Peyer's patch (tissue), 4 donors: ENCODE data around the gene ARID1B. TPM values are rescaled to one million over a fixed set of nuclear protein-coding genes. Genes with fewer than 3 reads are reported as not detected.
A peak's percentile ranks its signal among the peaks of the same experiment; 100 is the strongest.

ENCODE experiments used
- DNase-seq, 3 donors: peaks; one replicate each; pipeline ENCODE4 v3.0.0-alpha.2; 2017 to 2019
- H3K27ac ChIP-seq, 4 donors: fragments of 200-600 bp; sonication (generic); one replicate each; pipeline ENCODE4 v1.5.1; 2016 to 2019
- H3K27me3 ChIP-seq, 2 donors: fragments of 200-600 bp; sonication (generic); one replicate each; pipeline ENCODE4 v1.5.1; 2019
- H3K36me3 ChIP-seq, 3 donors: fragments of 200-600 bp; sonication (generic); one replicate each; pipeline ENCODE4 v1.5.1; 2016 to 2019
- H3K4me1 ChIP-seq, 4 donors: fragments of 200-600 bp; sonication (generic); one replicate each; pipeline ENCODE4 v1.5.1; 2016 to 2019
- H3K4me3 ChIP-seq, 4 donors: fragments of 200-600 bp; sonication (generic); 1 replicate in 3 of 4; 2 replicates in 1 of 4; pipeline ENCODE4 v1.5.1; 2016 to 2019; ENCODE audit warnings: mild to moderate bottlenecking in 1 of 4
- H3K9me3 ChIP-seq, 4 donors: fragments of 200-600 bp; sonication (generic); one replicate each; pipeline ENCODE4 v1.5.1; 2016 to 2019; ENCODE audit warnings: mild to moderate bottlenecking in 1 of 4
- POLR2A ChIP-seq, 2 donors: fragments of 450-650 bp; IDR thresholded peaks; one replicate each; pipeline ENCODE4 v1.5.1; 2017; ENCODE audit warnings: antibody characterized with exemption in 2 of 2, mild to moderate bottlenecking in 2 of 2, moderate library complexity in 2 of 2
- total RNA-seq, 4 donors: library from RNA; depleted of rRNA; stranded (reverse); fragments of >200 nt; gene quantifications; one replicate each; pipeline ENCODE4 v1.1.0, GENCODE V29; 2016
- TF ChIP-seq, protein P1 (sequence below), 6 experiments: fragments of 450-650 bp in 4 of 6; fragments of 200-600 bp in 2 of 6; sonication (generic) in 1 of 6; IDR thresholded peaks; one replicate each; pipeline ENCODE4 v1.5.1; 2017 to 2019; ENCODE audit warnings: antibody characterized with exemption in 6 of 6, mild to moderate bottlenecking in 3 of 6, moderate library complexity in 1 of 6

The ARID1B gene
- total RNA-seq, 4 donors from 2014 or later = 117 to 174 (median 149) TPM

DNA sequence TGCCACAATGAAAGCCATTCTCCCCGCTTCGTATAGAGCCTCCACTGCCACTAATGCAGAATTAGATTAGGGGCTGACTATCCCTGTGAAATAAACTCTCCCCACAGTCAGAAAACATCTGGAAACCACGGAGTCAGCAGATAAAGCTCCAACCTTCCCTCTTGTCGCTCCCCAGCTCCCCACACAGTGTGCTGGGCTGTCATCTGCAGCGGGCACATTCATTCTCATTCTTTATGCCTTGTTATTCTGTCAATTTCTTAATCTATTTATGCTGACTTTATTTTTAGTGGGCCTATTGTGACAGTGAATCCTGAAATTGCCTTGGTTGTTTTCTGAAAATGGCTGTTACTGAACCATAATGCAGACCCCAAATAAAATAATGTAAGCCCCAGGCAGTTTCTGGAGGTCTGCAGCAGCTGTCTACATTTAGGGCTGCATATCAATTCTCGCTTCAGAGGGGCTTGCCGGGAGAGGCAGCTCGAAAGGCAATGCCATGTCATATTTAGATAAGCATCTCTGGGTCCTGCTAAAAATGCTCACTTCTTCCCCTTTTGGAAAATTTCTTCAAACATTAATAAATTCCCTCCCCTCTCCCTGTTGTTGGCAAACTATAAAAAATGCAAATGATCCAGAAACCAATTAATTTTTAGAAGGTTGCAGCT lies 474.5 kb downstream of the ARID1B start:
- no peaks in the 10 kb centered on the region for H3K9me3 ChIP-seq
- H3K27me3 ChIP-seq = no peaks in the 10 kb centered on the region
- no peak for DNase-seq
- H3K27ac ChIP-seq = no peak overlapping the region
- H3K4me3 ChIP-seq = no peak overlapping the region
- H3K36me3 ChIP-seq = no peaks in the 10 kb centered on the region
- TF ChIP-seq POLR2A (IDR thresholded peaks at IDR 0.05) = no peak
- TF ChIP-seq, protein P1, sequence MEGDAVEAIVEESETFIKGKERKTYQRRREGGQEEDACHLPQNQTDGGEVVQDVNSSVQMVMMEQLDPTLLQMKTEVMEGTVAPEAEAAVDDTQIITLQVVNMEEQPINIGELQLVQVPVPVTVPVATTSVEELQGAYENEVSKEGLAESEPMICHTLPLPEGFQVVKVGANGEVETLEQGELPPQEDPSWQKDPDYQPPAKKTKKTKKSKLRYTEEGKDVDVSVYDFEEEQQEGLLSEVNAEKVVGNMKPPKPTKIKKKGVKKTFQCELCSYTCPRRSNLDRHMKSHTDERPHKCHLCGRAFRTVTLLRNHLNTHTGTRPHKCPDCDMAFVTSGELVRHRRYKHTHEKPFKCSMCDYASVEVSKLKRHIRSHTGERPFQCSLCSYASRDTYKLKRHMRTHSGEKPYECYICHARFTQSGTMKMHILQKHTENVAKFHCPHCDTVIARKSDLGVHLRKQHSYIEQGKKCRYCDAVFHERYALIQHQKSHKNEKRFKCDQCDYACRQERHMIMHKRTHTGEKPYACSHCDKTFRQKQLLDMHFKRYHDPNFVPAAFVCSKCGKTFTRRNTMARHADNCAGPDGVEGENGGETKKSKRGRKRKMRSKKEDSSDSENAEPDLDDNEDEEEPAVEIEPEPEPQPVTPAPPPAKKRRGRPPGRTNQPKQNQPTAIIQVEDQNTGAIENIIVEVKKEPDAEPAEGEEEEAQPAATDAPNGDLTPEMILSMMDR (IDR thresholded peaks at IDR 0.05) = no peak
- H3K4me1 ChIP-seq = no peaks in the 10 kb centered on the region

DNA sequence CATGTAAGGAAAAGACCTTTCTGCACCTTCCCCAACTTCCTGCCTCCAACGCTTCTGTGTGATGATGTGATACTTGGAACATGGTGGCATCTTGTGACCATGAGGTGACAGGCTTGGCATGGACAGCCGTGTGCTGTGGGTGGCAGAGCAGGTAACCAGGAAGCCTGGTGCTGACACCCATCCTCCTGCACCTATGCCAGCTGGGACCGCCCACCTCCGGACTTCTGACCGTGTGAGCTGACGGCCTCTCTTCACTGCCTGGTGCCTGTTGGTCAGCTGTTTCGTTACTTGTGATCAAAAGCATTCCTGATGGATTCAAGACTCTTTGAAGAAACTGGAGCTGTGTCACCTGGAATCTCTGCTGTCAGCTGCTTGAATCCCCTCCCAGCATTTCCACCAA lies 475.8 kb downstream of the ARID1B start:
- Histone ChIP-seq H3K9me3 (no peaks in the 10 kb centered on the region), H3K4me1 (no peaks in the 10 kb centered on the region), H3K4me3 (no peak overlapping the region), H3K36me3 (no peaks in the 10 kb centered on the region), H3K27ac (no peak overlapping the region), H3K27me3 (no peaks in the 10 kb centered on the region)
- peak in 1 of 3 donors; percentile 20 for DNase-seq
- TF ChIP-seq POLR2A (IDR thresholded peaks at IDR 0.05) = no peak
- TF ChIP-seq, protein P1 (IDR thresholded peaks at IDR 0.05) = no peak

DNA sequence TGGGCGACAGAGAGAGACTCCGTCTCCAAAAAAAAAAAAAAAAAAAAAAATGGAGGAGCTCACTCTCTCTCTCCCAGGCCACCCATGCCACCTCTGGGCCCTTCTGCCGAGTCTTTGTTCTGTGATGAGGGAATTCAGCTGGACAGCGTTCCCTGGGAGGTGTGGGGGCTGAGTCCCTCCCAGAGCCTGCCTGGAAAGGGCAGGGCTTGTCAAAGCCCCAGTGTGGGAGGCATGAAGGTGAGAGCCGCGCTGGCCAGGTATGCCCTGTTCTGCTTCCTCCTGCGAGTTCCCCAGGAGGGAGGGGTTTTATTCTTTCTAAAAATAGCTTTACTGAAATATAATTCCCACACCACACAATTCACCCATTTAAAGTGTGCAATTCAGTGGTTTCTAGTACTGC lies 476.5 kb downstream of the ARID1B start:
- H3K36me3 ChIP-seq = no peaks in the 10 kb centered on the region
- no peak overlapping the region for H3K27ac ChIP-seq
- TF ChIP-seq POLR2A (IDR thresholded peaks at IDR 0.05) = no peak
- TF ChIP-seq, protein P1 (IDR thresholded peaks at IDR 0.05) = no peak
- H3K9me3 ChIP-seq = no peaks in the 10 kb centered on the region
- no peaks in the 10 kb centered on the region for H3K4me1 ChIP-seq
- H3K4me3 ChIP-seq = no peak overlapping the region
- peak in 1 of 3 donors; percentile 16 for DNase-seq
- no peaks in the 10 kb centered on the region for H3K27me3 ChIP-seq

DNA sequence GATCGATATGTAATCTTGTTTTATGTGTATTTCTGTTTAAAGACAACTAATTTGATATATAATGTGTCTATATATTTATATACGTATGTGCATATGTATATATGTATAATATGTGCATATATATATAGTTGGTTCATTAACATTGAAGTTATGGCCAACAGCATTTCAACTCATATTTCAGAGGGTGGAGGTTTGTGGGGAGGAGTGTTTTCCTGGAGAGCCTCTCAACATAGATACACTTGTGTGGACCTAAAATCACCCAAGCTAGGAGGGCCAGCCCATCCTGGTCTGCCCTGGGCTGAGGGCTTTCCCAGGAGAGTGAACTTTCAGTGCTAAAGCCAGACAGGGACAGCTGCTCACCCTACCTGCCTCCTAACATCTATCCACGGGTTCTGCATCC lies 477.4 kb downstream of the ARID1B start:
- Histone ChIP-seq H3K36me3 (no peaks in the 10 kb centered on the region), H3K4me1 (no peaks in the 10 kb centered on the region), H3K9me3 (no peaks in the 10 kb centered on the region), H3K27me3 (no peaks in the 10 kb centered on the region), H3K27ac (no peak overlapping the region), H3K4me3 (no peak overlapping the region)
- no peak for DNase-seq
- TF ChIP-seq, protein P1 (IDR thresholded peaks at IDR 0.05) = no peak
- TF ChIP-seq POLR2A (IDR thresholded peaks at IDR 0.05) = no peak

DNA sequence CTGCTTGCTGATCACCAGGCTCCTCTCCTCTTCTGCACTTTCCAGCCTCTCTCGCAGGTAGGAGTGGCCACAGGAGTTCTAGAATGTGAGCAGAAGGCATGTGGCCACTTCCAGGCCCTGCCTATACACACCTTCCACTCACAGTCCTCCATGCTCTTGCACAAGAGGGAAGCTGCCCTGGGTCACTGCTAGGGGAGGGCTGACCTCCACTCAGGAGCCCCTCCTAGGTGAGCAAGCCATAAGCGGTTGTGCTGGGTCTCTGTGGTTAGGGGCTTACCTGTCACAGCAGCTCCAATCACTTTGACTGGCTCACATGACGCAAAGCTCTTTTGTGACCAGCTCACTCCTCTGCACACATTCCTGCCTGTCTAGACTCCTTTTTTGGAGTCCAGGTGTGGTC lies 477.9 kb downstream of the ARID1B start:
- H3K9me3 ChIP-seq = no peaks in the 10 kb centered on the region
- no peak for TF ChIP-seq POLR2A (IDR thresholded peaks at IDR 0.05)
- TF ChIP-seq, protein P1 (IDR thresholded peaks at IDR 0.05) = no peak
- H3K27me3 ChIP-seq = no peaks in the 10 kb centered on the region
- H3K4me1 ChIP-seq = no peaks in the 10 kb centered on the region
- H3K4me3 ChIP-seq = no peak overlapping the region
- peak in 1 of 3 donors; percentile 32 for DNase-seq
- H3K27ac ChIP-seq = no peak overlapping the region
- no peaks in the 10 kb centered on the region for H3K36me3 ChIP-seq
